Neural cell (in vitro differentiated cells): ENCODE measurements around the gene ACD. TPM values are rescaled to one million over a fixed set of nuclear protein-coding genes. Genes with fewer than 3 reads are reported as not detected.
A peak's percentile ranks its signal among the peaks of the same experiment; 100 is the strongest.

Experiments
- H2AFZ ChIP-seq: fragments of 200-600, 300-800 bp; sonication (generic), shearing (Covaris generic); 2 replicates; pipeline ENCODE4 v1.6.0; 2014; ENCODE audit warnings: low read depth, mild to moderate bottlenecking, antibody characterized with exemption, low read length, moderate library complexity
- H3F3A ChIP-seq: fragments of 200-600 bp; shearing (Covaris generic); 2 replicates; pipeline ENCODE4 v1.6.1; 2016; ENCODE audit warnings: mild to moderate bottlenecking, moderate library complexity, mixed read lengths, antibody characterized with exemption, low read length; ENCODE audit not compliant: insufficient read depth, poor library complexity, severe bottlenecking
- H3K27ac ChIP-seq: fragments of 200-600, 300-800 bp; sonication (generic), shearing (Covaris generic); 2 replicates; pipeline ENCODE4 v1.5.1; 2014; ENCODE audit warnings: mild to moderate bottlenecking, low read length, moderate library complexity
- H3K27me3 ChIP-seq: fragments of 300-800, 200-600 bp; sonication (generic), shearing (Covaris generic); 2 replicates; pipeline ENCODE4 v1.6.0; 2014; ENCODE audit warnings: mild to moderate bottlenecking, low read depth, low read length, moderate library complexity; ENCODE audit not compliant: insufficient read depth
- H3K36me3 ChIP-seq: fragments of 300-800, 200-600 bp; sonication (generic), shearing (Covaris generic); 2 replicates; pipeline ENCODE4 v1.5.1; 2014; ENCODE audit warnings: mild to moderate bottlenecking, antibody characterized with exemption, low read length, moderate library complexity; ENCODE audit not compliant: insufficient read depth
- H3K4me2 ChIP-seq: fragments of 300-800, 200-600 bp; sonication (generic), shearing (Covaris generic); 2 replicates; pipeline ENCODE4 v1.6.0; 2014; ENCODE audit warnings: mild to moderate bottlenecking, low read length
- H3K4me3 ChIP-seq: fragments of 300-800, 200-600 bp; sonication (generic), shearing (Covaris generic); 2 replicates; pipeline ENCODE4 v1.5.1; 2014; ENCODE audit warnings: mild to moderate bottlenecking, low read length, moderate library complexity
- H3K79me2 ChIP-seq: fragments of 200-600 bp; shearing (Covaris generic); replicated peaks from 2 replicates; pipeline ENCODE4 v1.6.0; 2014; ENCODE audit warnings: mild to moderate bottlenecking, low read length, moderate library complexity; ENCODE audit not compliant: insufficient read depth
- H3K9ac ChIP-seq: fragments of 300-800, 200-600 bp; sonication (generic), shearing (Covaris generic); 2 replicates; pipeline ENCODE4 v1.6.1; 2016; ENCODE audit warnings: mild to moderate bottlenecking, low read length, mixed read lengths
- H3K9me2 ChIP-seq: fragments of 200-600 bp; shearing (Covaris generic); 2 replicates; pipeline ENCODE4 v1.6.1; 2016; ENCODE audit warnings: mild to moderate bottlenecking, low read length, mixed read lengths; ENCODE audit not compliant: insufficient read depth
- H3K9me3 ChIP-seq: fragments of 200-600, 300-800 bp; sonication (generic), shearing (Covaris generic); 2 replicates; pipeline ENCODE4 v1.6.1; 2016; ENCODE audit warnings: mild to moderate bottlenecking, mixed run types, low read length, moderate library complexity, mixed read lengths
- H4K20me1 ChIP-seq: fragments of 200-600 bp; shearing (Covaris generic); 2 replicates; pipeline ENCODE4 v1.6.1; 2016; ENCODE audit warnings: mild to moderate bottlenecking, mixed run types; ENCODE audit not compliant: insufficient read depth
- CTCF ChIP-seq: fragments of 450-650 bp; IDR thresholded peaks from 2 replicates; pipeline ENCODE4 v1.5.1; 2014; ENCODE audit warnings: antibody characterized with exemption, mild to moderate bottlenecking, moderate library complexity; ENCODE audit not compliant: poor library complexity, severe bottlenecking
- EP300 ChIP-seq: fragments of 450-650 bp; conservative IDR thresholded peaks from 2 replicates; pipeline ENCODE4 v1.6.1; 2014; ENCODE audit warnings: antibody characterized with exemption, mild to moderate bottlenecking, moderate library complexity; ENCODE audit not compliant: poor library complexity, severe bottlenecking
- EZH2 ChIP-seq: fragments of 200-600, 300-800 bp; shearing (Covaris generic), sonication (generic); IDR thresholded peaks from 2 replicates; pipeline ENCODE4 v1.6.1; 2014; ENCODE audit warnings: antibody characterized with exemption, low read length, borderline replicate concordance, mild to moderate bottlenecking; ENCODE audit not compliant: insufficient read depth, poor library complexity, severe bottlenecking
- MXI1 ChIP-seq: fragments of 450-650 bp; conservative IDR thresholded peaks from 2 replicates; pipeline ENCODE4 v1.6.1; 2014; ENCODE audit warnings: antibody characterized with exemption, mild to moderate bottlenecking; ENCODE audit not compliant: poor library complexity, severe bottlenecking
- POLR2AphosphoS5 ChIP-seq: IDR thresholded peaks from 2 replicates; pipeline ENCODE4 v1.6.1; 2012
- RAD21 ChIP-seq: fragments of 450-650 bp; conservative IDR thresholded peaks from 2 replicates; pipeline ENCODE4 v1.6.1; 2014; ENCODE audit warnings: antibody characterized with exemption, mild to moderate bottlenecking, moderate library complexity
- SMC3 ChIP-seq: fragments of 450-650 bp; conservative IDR thresholded peaks from 2 replicates; pipeline ENCODE4 v1.6.1; 2014; ENCODE audit warnings: antibody characterized with exemption, mild to moderate bottlenecking, moderate library complexity; ENCODE audit not compliant: poor library complexity
- TAF1 ChIP-seq: IDR thresholded peaks from 2 replicates; pipeline ENCODE4 v1.6.1; 2012; ENCODE audit warnings: low read depth
- polyA minus RNA-seq: library from RNA; depleted of rRNA, polyadenylated mRNA; stranded (reverse); fragments of >200 nt; gene quantifications from 2 replicates; pipeline ENCODE4 v1.2.3, GENCODE V29; 2014
- polyA plus RNA-seq: library from polyadenylated mRNA; depleted of rRNA; stranded (reverse); fragments of >200 nt; gene quantifications from 2 replicates; pipeline ENCODE4 v1.2.3, GENCODE V29; 2014
- TF ChIP-seq, protein P1 (sequence below): IDR thresholded peaks from 2 replicates; pipeline ENCODE4 v1.6.1; 2012; ENCODE audit warnings: borderline replicate concordance

Gene ACD
- polyA plus RNA-seq (98.6 and 108 TPM in 2 replicates), polyA minus RNA-seq (34.4 and 41.4 TPM in 2 replicates)

- no peak for TF ChIP-seq EZH2
- no peak for TF ChIP-seq EP300
- TF ChIP-seq, protein P1, sequence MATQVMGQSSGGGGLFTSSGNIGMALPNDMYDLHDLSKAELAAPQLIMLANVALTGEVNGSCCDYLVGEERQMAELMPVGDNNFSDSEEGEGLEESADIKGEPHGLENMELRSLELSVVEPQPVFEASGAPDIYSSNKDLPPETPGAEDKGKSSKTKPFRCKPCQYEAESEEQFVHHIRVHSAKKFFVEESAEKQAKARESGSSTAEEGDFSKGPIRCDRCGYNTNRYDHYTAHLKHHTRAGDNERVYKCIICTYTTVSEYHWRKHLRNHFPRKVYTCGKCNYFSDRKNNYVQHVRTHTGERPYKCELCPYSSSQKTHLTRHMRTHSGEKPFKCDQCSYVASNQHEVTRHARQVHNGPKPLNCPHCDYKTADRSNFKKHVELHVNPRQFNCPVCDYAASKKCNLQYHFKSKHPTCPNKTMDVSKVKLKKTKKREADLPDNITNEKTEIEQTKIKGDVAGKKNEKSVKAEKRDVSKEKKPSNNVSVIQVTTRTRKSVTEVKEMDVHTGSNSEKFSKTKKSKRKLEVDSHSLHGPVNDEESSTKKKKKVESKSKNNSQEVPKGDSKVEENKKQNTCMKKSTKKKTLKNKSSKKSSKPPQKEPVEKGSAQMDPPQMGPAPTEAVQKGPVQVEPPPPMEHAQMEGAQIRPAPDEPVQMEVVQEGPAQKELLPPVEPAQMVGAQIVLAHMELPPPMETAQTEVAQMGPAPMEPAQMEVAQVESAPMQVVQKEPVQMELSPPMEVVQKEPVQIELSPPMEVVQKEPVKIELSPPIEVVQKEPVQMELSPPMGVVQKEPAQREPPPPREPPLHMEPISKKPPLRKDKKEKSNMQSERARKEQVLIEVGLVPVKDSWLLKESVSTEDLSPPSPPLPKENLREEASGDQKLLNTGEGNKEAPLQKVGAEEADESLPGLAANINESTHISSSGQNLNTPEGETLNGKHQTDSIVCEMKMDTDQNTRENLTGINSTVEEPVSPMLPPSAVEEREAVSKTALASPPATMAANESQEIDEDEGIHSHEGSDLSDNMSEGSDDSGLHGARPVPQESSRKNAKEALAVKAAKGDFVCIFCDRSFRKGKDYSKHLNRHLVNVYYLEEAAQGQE, result peak; percentile 90
- peak; percentile 85 for TF ChIP-seq TAF1
- peak; percentile 18 for TF ChIP-seq CTCF
- TF ChIP-seq MXI1, result peak; percentile 65
- TF ChIP-seq SMC3, result peak; percentile 45
- no peak for TF ChIP-seq RAD21
- TF ChIP-seq POLR2AphosphoS5, result peak; percentile 96
- H3K9me2 ChIP-seq, result no peaks in the 10 kb centered on the region
- peak within 1 kb of the TSS; percentile 100 for H2AFZ ChIP-seq
- H3K9me3 ChIP-seq, result no peaks in the 10 kb centered on the region
- peak within 1 kb of the TSS; percentile 100 for H3K27ac ChIP-seq
- peak within 1 kb of the TSS; percentile 80 for H3K4me2 ChIP-seq
- peak within 1 kb of the TSS; percentile 99 for H3K9ac ChIP-seq
- no peaks in the 10 kb centered on the region for H3K36me3 ChIP-seq
- H3K79me2 ChIP-seq, result peaks cover 15% of the 10 kb centered on the region
- H4K20me1 ChIP-seq, result no peaks in the 10 kb centered on the region
- peak within 1 kb of the TSS; percentile 100 for H3K4me3 ChIP-seq
- no peaks in the 10 kb centered on the region for H3F3A ChIP-seq
- no peaks in the 10 kb centered on the region for H3K27me3 ChIP-seq
These were observed at the start of gene ACD for GRCh38 chr16:67659675-67660563. Gene ACD, minus strand, starts transcription at chr16:67660260. Its CDS starts 40 bp downstream, at chr16:67660220.

DNA sequence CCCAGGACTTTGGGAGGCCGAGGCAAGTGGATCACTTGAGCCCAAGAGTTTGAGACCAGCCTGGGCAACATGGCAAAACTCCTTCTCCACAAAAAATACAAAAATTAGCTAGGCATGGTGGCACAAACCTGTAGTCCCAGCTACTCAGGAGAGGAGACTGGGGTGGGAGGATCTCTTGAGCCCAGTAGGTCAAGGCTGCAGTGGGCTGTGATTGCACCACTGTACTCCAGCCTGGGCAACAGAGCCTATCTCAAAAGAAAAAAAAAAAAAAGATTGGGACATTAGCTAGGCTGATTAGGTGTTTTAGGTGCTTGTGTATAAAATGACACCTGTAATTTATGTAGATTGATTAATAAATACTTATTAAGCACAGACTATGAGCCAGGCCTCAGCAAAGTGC lies 49.0 kb upstream of the ACD start:
- Histone ChIP-seq H3K27ac (no peak overlapping the region), H3K79me2 (peaks cover 72% of the 10 kb centered on the region), H3K4me3 (no peak overlapping the region), H3F3A (no peaks in the 10 kb centered on the region), H3K27me3 (no peaks in the 10 kb centered on the region), H3K36me3 (no peaks in the 10 kb centered on the region), H3K9me2 (no peaks in the 10 kb centered on the region), H2AFZ (no peak overlapping the region), H4K20me1 (peaks cover 13% of the 10 kb centered on the region), H3K9me3 (no peaks in the 10 kb centered on the region), H3K9ac (no peak overlapping the region), H3K4me2 (no peak overlapping the region)
- TF ChIP-seq CTCF, result no peak
- TF ChIP-seq, protein P1, result no peak
- no peak for TF ChIP-seq SMC3
- no peak for TF ChIP-seq MXI1
- TF ChIP-seq EZH2, result no peak
- no peak for TF ChIP-seq EP300
- no peak for TF ChIP-seq TAF1
- no peak for TF ChIP-seq POLR2AphosphoS5
- TF ChIP-seq RAD21, result no peak
